A673 (cell line): Measurements from ENCODE around the gene ASTN2.

Experiments used
- CTCF ChIP-seq: fragments of 300-800, 200-600 bp; sonication (generic); conservative IDR thresholded peaks from 2 replicates; pipeline ENCODE4 v1.5.1; 2017; ENCODE audit warnings: low read depth, mild to moderate bottlenecking, antibody characterized with exemption, low read length, moderate library complexity, mixed read lengths
- EZH2 ChIP-seq: fragments of 200-600 bp; sonication (generic); IDR thresholded peaks from 2 replicates; pipeline ENCODE4 v1.6.1; 2017; ENCODE audit warnings: borderline replicate concordance, low read depth, mild to moderate bottlenecking, mixed read lengths, antibody characterized with exemption, low read length; ENCODE audit not compliant: poor library complexity, severe bottlenecking

- TF ChIP-seq CTCF, result no peak
- no peak for TF ChIP-seq EZH2
Measured at GRCh38 chr9:116706310-116707290, 708.3 kb downstream of the ASTN2 start.
